Femur (tissue), 1 donor: Measurements from ENCODE around the gene MAST1.
A peak's percentile ranks its signal among the peaks of the same experiment; 100 is the strongest.
"Not testable (repeated sequence)": the region's sequence is repeated elsewhere in the genome, so short reads cannot be mapped to it uniquely, and the experiment has no call there.

Experiments
- DNase-seq: peaks from one replicate; pipeline ENCODE4 v3.0.0-alpha.2; 2017

MAST1 gene

GRCh38 chr19:12841094-12841493 lies 2.8 kb downstream of the MAST1 start:
- no peak for DNase-seq

- no peak for DNase-seq
Measured at GRCh38 chr19:12842511-12842910, 4.2 kb downstream of the MAST1 start.

- DNase-seq = no peak
Measured at GRCh38 chr19:12843328-12843727, 5.0 kb downstream of the MAST1 start.

- no peak for DNase-seq
Measured at GRCh38 chr19:12843999-12844732, 5.9 kb downstream of the MAST1 start.

GRCh38 chr19:12846613-12847012 lies 8.3 kb downstream of the MAST1 start:
- not testable (repeated sequence) for DNase-seq

- DNase-seq = peak; percentile 89
Measured at GRCh38 chr19:12847159-12848139, 9.1 kb downstream of the MAST1 start.

- no peak for DNase-seq
Measured at GRCh38 chr19:12856653-12857052, 18.3 kb downstream of the MAST1 start.

- DNase-seq = no peak
Measured at GRCh38 chr19:12858041-12858928, 20.0 kb downstream of the MAST1 start.

GRCh38 chr19:12859546-12859945 lies 21.2 kb downstream of the MAST1 start:
- no peak for DNase-seq

GRCh38 chr19:12864143-12864542 lies 25.8 kb downstream of the MAST1 start:
- DNase-seq = no peak

- no peak for DNase-seq
Measured at GRCh38 chr19:12864721-12865715, 26.7 kb downstream of the MAST1 start.

- no peak for DNase-seq
Measured at GRCh38 chr19:12865746-12866415, 27.6 kb downstream of the MAST1 start.

GRCh38 chr19:12866416-12867119 lies 28.3 kb downstream of the MAST1 start:
- no peak for DNase-seq

- DNase-seq = peak; percentile 85
Measured at GRCh38 chr19:12867120-12868099, 29.1 kb downstream of the MAST1 start.

GRCh38 chr19:12868540-12869112 lies 30.3 kb downstream of the MAST1 start:
- DNase-seq = no peak

GRCh38 chr19:12871681-12872080 lies 33.4 kb downstream of the MAST1 start:
- DNase-seq = no peak

GRCh38 chr19:12872255-12872654 lies 33.9 kb downstream of the MAST1 start:
- no peak for DNase-seq
